Hepatocyte (in vitro differentiated cells): Measurements from ENCODE around the gene TMEM95. TPM values are rescaled to one million over a fixed set of nuclear protein-coding genes. Genes with fewer than 3 reads are reported as not detected.

Source experiments
- DNase-seq: peaks from one replicate; pipeline ENCODE4 v3.0.0-alpha.2; 2016; ENCODE audit warnings: low spot score
- H2AFZ ChIP-seq: fragments of 200-600 bp; sonication (generic); 2 replicates; pipeline ENCODE4 v1.6.0; 2016; ENCODE audit warnings: antibody characterized with exemption, mild to moderate bottlenecking
- H3K27ac ChIP-seq: fragments of 200-600 bp; sonication (generic); 2 replicates; pipeline ENCODE4 v1.5.1; 2016; ENCODE audit warnings: mild to moderate bottlenecking
- H3K27me3 ChIP-seq: fragments of 200-600 bp; sonication (generic); 2 replicates; pipeline ENCODE4 v1.6.1; 2016
- H3K36me3 ChIP-seq: fragments of 200-600 bp; sonication (generic); replicated peaks from 2 replicates; pipeline ENCODE4 v1.5.1; 2016; ENCODE audit warnings: low read depth; ENCODE audit not compliant: insufficient read depth
- H3K4me1 ChIP-seq: fragments of 200-600 bp; sonication (generic); 2 replicates; pipeline ENCODE4 v1.5.1; 2016; ENCODE audit warnings: mild to moderate bottlenecking, moderate library complexity; ENCODE audit not compliant: insufficient read depth
- H3K4me2 ChIP-seq: fragments of 200-600 bp; sonication (generic); 2 replicates; pipeline ENCODE4 v1.6.0; 2016
- H3K4me3 ChIP-seq: fragments of 200-600 bp; sonication (generic); 2 replicates; pipeline ENCODE4 v1.5.1; 2016; ENCODE audit warnings: mild to moderate bottlenecking
- H3K79me2 ChIP-seq: fragments of 200-600 bp; sonication (generic); 2 replicates; pipeline ENCODE4 v1.6.0; 2017; ENCODE audit warnings: mild to moderate bottlenecking
- H3K9me2 ChIP-seq: fragments of 200-600 bp; sonication (generic); replicated peaks from 2 replicates; pipeline ENCODE4 v1.6.0; 2017; ENCODE audit warnings: mild to moderate bottlenecking; ENCODE audit not compliant: insufficient read depth
- H3K9me3 ChIP-seq: fragments of 200-600 bp; sonication (generic); 2 replicates; pipeline ENCODE4 v1.5.1; 2016; ENCODE audit warnings: low read depth, mild to moderate bottlenecking
- H4K20me1 ChIP-seq: fragments of 200-600 bp; sonication (generic); 2 replicates; pipeline ENCODE4 v1.6.0; 2016; ENCODE audit warnings: mild to moderate bottlenecking; ENCODE audit not compliant: insufficient read depth, poor library complexity, severe bottlenecking
- EZH2 ChIP-seq: fragments of 200-600 bp; sonication (generic); IDR thresholded peaks from 2 replicates; pipeline ENCODE4 v1.6.1; 2016; ENCODE audit warnings: antibody characterized with exemption, mild to moderate bottlenecking, borderline replicate concordance
- EZH2phosphoT487 ChIP-seq: fragments of 200-600 bp; sonication (generic); IDR thresholded peaks from one replicate; pipeline ENCODE4 v1.6.1; 2018; ENCODE audit warnings: antibody characterized with exemption, mild to moderate bottlenecking, low read depth, moderate library complexity; ENCODE audit not compliant: unreplicated experiment, severe bottlenecking
- WGBS: methylation state at CpG from one replicate; pipeline ENCODE4 v1.1.6; 2016; ENCODE audit warnings: low lambda C conversion rate; ENCODE audit errors: missing lambda C conversion rate; 5-methylcytosine and 5-hydroxymethylcytosine counted together
- polyA plus RNA-seq: library from polyadenylated mRNA; unstranded; fragments of >200 nt; fragmentation: Nextera tagmentation; extraction: Ambion mirVana; gene quantifications from 2 replicates; pipeline ENCODE4 v1.2.1, GENCODE V29; 2016
- total RNA-seq: library from RNA; depleted of rRNA; stranded (reverse); fragments of >200 nt; gene quantifications from 2 replicates; pipeline ENCODE4 v1.2.3, GENCODE V29; 2014
- TF ChIP-seq, protein P1 (sequence below): fragments of 200-600 bp; sonication (generic); IDR thresholded peaks from 2 replicates; pipeline ENCODE4 v1.5.1; 2016; ENCODE audit warnings: antibody characterized with exemption, mild to moderate bottlenecking; ENCODE audit not compliant: poor library complexity

The TMEM95 gene
- total and polyA plus RNA-seq, 2 experiments from 2014 or later, result not detected

- Histone ChIP-seq H3K79me2 (peaks cover 19% of the 10 kb centered on the region), H3K4me1 (peaks cover 9% of the 10 kb centered on the region), H3K27me3 (no peaks in the 10 kb centered on the region), H2AFZ (peak overlapping the region; percentile 2), H3K36me3 (no peaks in the 10 kb centered on the region), H3K4me3 (peak overlapping the region; percentile 32), H3K27ac (peak overlapping the region; percentile 92), H3K4me2 (peak overlapping the region; percentile 86), H3K9me2 (no peaks in the 10 kb centered on the region), H4K20me1 (no peaks in the 10 kb centered on the region), H3K9me3 (no peaks in the 10 kb centered on the region)
- WGBS, result 0% methylated on average over 9 of the region's 13 CpGs
- DNase-seq, result no peak
- TF ChIP-seq EZH2 (no peak), EZH2phosphoT487 (no peak)
- TF ChIP-seq, protein P1, sequence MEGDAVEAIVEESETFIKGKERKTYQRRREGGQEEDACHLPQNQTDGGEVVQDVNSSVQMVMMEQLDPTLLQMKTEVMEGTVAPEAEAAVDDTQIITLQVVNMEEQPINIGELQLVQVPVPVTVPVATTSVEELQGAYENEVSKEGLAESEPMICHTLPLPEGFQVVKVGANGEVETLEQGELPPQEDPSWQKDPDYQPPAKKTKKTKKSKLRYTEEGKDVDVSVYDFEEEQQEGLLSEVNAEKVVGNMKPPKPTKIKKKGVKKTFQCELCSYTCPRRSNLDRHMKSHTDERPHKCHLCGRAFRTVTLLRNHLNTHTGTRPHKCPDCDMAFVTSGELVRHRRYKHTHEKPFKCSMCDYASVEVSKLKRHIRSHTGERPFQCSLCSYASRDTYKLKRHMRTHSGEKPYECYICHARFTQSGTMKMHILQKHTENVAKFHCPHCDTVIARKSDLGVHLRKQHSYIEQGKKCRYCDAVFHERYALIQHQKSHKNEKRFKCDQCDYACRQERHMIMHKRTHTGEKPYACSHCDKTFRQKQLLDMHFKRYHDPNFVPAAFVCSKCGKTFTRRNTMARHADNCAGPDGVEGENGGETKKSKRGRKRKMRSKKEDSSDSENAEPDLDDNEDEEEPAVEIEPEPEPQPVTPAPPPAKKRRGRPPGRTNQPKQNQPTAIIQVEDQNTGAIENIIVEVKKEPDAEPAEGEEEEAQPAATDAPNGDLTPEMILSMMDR, result no peak
Observed at GRCh38 chr17:7403727-7403976, 48.7 kb downstream of the TMEM95 start.

DNA sequence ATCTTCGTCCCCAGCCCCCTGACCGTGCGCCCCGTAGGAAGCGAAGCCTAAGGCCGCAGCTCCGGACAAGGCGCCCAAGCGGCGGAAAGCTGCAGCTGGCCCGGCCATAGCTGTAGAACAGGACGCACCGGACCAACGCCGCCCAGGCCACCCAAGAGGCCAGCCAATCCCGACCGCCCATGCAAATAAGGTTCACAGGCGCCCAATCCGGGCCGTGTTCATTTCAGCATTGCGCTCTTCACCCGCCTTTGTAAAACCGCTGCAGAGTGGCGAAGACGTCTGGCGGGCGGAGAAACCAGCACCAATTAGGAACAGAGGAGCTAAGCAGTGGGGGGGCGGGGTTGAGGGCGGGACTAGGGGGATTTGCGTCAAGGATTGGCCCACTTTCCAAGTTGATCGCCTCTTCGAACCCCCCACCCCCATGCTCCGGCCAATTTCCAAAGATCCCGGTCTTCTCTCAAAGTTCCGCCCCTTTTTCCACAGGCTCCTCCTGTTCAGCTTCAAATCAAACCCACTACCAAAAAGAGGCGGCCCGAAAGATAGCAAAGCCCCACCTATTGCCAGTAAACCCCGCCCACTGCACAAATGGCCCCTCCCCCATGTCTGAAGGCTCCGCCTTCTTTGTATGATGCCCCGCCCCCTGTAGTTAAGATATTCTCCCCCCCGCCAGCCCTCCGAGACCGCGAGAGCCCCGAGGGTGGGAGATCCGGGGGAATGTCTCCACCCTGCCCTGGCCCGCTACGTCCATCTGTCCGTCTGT lies 49.2 kb downstream of the TMEM95 start, which contains the start of gene TMEM256:
TMEM256 (minus strand) TSS at position 121 of the 760 bp plus-strand sequence; CDS start at position 108, 13 bp downstream.
- H2AFZ ChIP-seq, result peak within 1 kb of the TSS; percentile 23
- H3K9me2 ChIP-seq, result no peaks in the 10 kb centered on the region
- peaks cover 19% of the 10 kb centered on the region for H3K79me2 ChIP-seq
- TF ChIP-seq, protein P1, result no peak
- no peak for TF ChIP-seq EZH2
- TF ChIP-seq EZH2phosphoT487, result no peak
- peak within 1 kb of the TSS; percentile 92 for H3K27ac ChIP-seq
- no peaks in the 10 kb centered on the region for H3K27me3 ChIP-seq
- H3K4me2 ChIP-seq, result peak within 1 kb of the TSS; percentile 97
- H4K20me1 ChIP-seq, result no peaks in the 10 kb centered on the region
- H3K9me3 ChIP-seq, result no peaks in the 10 kb centered on the region
- no peaks in the 10 kb centered on the region for H3K36me3 ChIP-seq
- WGBS, result 1% methylated on average over 38 of the region's 49 CpGs
- peaks cover 9% of the 10 kb centered on the region for H3K4me1 ChIP-seq
- peak; percentile 99 for DNase-seq
- peak within 1 kb of the TSS; percentile 50 for H3K4me3 ChIP-seq

DNA sequence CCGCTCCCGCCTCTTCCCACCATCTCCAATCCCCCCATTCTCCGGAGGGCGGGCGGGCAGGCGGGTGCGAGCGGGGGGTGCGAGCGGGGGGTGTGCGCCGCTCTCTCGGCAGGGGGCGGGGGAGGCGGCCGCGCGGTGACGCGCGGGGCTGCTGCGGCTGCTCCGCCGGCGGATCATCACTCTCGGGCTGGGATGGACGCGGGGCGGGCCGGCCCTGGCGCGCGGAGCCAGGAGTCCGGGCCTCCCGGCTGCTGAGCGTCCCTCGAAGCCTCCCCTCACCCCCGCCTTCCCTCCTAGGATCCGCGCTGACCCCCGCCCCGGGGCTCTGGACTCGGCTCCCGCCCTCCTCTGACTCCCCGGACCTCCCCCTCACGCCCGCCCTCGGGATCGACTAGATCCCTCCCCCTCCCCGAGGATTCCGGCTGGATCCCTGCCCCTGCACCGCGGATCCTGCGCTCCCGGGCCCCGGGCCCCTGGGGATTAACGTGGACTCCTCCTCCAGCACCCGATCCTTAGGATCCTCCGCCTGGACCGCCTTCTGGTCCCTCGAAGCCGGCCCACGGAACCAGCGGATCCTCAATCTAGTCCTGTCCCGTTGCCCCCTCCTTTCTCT lies 49.9 kb downstream of the TMEM95 start:
- peaks cover 9% of the 10 kb centered on the region for H3K4me1 ChIP-seq
- no peaks in the 10 kb centered on the region for H4K20me1 ChIP-seq
- H3K9me2 ChIP-seq, result no peaks in the 10 kb centered on the region
- no peak for DNase-seq
- H3K36me3 ChIP-seq, result no peaks in the 10 kb centered on the region
- H3K4me3 ChIP-seq, result peak overlapping the region; percentile 50
- H2AFZ ChIP-seq, result peak overlapping the region; percentile 23
- peak overlapping the region; percentile 63 for H3K27ac ChIP-seq
- no peaks in the 10 kb centered on the region for H3K9me3 ChIP-seq
- H3K27me3 ChIP-seq, result no peaks in the 10 kb centered on the region
- peak overlapping the region; percentile 97 for H3K4me2 ChIP-seq
- H3K79me2 ChIP-seq, result peaks cover 19% of the 10 kb centered on the region
- TF ChIP-seq, protein P1, result no peak
- TF ChIP-seq EZH2phosphoT487 (no peak), EZH2 (no peak)
- WGBS, result 2% methylated on average over 16 of the region's 65 CpGs
